Measurements from ENCODE around the gene KCNA4.
"Not testable (repeated sequence)": the region's sequence is repeated elsewhere in the genome, so short reads cannot be mapped to it uniquely, and the experiment has no call there.

The KCNA4 gene

DNA sequence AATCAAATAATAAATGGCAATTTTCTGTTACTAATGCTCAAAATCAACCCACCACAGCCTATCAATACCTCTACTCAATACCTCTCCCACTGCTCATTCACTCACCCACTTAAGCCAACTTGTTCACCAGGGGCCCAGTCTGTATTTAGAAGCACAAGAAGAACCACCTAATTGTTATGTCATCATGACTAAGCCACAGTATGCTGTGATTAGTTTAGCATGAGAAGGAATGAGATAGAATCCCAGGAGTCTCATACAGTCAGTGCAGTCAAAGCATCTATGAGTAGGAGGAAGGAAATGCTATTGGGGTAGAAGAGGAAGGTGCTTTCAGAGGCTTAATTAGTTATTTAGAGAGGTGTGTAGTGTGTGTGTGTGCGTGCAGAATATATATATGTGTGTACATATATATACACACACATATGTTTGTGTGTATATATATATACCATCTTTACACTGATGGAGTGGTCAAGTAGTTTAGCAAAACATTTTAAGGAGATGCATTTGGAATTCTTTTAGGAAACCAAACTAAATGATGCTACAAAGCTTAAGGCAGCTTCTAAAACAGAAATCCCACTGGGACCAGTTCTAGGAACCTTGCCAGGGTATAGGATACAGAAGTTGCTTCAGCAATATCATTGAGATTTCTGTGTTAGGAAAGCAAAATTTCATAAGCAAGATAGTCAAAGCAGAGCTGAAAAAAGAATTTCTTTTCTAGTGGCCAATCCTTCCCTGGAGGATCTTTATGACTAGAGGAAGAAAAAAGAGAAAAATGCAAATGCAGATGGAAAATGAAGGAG lies 27.5 kb downstream of the KCNA4 start:
- TF ChIP-seq, protein P1, sequence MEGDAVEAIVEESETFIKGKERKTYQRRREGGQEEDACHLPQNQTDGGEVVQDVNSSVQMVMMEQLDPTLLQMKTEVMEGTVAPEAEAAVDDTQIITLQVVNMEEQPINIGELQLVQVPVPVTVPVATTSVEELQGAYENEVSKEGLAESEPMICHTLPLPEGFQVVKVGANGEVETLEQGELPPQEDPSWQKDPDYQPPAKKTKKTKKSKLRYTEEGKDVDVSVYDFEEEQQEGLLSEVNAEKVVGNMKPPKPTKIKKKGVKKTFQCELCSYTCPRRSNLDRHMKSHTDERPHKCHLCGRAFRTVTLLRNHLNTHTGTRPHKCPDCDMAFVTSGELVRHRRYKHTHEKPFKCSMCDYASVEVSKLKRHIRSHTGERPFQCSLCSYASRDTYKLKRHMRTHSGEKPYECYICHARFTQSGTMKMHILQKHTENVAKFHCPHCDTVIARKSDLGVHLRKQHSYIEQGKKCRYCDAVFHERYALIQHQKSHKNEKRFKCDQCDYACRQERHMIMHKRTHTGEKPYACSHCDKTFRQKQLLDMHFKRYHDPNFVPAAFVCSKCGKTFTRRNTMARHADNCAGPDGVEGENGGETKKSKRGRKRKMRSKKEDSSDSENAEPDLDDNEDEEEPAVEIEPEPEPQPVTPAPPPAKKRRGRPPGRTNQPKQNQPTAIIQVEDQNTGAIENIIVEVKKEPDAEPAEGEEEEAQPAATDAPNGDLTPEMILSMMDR (IDR thresholded peaks at IDR 0.05; ENCODE audit: low read depth, low read length): no peak
- DNase-seq (ENCODE audit: extremely low read depth, low read depth): no peak

DNA sequence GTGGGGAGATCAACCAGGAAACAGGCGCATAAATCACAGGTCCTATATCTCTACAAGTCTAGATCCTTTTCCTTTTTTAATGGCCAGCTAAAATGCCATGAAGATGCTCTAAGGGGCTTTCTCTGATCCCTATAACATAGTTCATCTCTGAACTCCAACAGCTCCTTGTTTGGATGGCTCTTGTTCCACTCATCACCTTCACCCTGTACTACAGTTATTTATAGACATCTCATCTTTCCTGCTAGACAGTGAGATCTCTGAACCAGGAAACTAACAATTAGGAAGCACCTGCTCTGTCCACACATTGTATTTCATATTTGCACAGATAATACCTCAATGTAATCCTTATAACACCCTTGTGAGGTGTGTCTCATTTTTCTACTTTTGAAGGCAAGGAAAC lies 31.6 kb downstream of the KCNA4 start:
- TF ChIP-seq, protein P1 (IDR thresholded peaks at IDR 0.05; ENCODE audit: low read depth, low read length): no peak
- DNase-seq (ENCODE audit: extremely low read depth, low read depth): no peak

DNA sequence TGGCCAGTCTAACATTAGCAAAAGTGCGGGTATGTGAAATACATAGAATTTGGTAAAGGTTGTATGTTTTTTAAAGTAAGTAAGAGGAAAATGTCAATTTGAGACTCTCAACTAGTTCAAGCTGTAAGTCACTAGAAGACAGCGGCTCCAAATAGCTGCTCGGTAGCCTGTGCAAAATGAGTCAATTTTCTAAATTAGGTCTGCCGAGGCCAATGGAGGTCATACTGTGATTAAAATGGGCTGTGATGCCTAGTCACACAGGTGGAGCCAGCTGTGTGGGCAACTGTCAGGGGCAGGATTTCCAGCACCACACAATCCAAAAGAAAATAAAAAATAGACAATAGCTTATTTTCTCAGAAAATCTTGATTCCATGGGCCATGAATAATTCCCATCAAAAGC lies 32.3 kb downstream of the KCNA4 start:
- DNase-seq (ENCODE audit: extremely low read depth, low read depth): no peak
- TF ChIP-seq, protein P1 (IDR thresholded peaks at IDR 0.05; ENCODE audit: low read depth, low read length): no peak

DNA sequence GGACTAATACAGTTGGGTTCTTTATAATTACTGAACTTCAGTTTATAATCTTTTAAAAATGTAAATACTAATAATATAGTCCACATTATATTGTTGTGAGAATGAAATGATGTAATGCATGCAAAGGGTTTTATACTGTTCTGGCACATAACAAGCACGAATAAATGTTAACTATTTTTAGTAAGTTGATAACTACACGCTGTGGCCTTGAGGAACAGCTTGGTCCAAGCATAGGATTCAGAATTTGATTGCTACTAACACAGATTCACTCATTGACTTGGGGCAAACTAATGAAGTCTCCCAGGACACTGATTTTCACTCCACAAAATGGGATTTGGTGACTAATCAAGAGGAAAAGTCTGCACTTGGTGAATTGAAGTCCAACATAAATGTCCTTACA lies 38.3 kb downstream of the KCNA4 start:
- TF ChIP-seq, protein P1 (IDR thresholded peaks at IDR 0.05; ENCODE audit: low read depth, low read length): no peak
- DNase-seq (ENCODE audit: extremely low read depth, low read depth): no peak

DNA sequence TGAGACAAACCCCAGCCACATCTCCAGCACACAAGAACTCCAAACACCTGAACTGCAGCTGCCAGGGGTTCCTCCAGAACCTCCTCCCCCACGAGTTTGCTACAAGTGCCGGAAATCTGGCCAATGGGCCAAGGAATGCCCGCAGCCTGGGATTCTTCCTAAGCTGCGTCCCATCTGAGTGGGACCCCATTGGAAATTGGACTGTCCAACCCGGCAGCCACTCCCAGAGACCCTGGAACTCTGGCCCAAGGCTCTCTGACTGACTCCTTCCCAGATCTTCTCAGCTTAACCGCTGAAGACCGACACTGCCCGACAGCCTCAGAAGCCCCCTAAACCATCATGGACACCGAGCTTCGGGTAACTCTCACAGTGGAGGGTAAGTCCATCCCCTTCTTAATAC lies 41.2 kb downstream of the KCNA4 start:
- not testable (repeated sequence) for DNase-seq (ENCODE audit: extremely low read depth, low read depth)

DNA sequence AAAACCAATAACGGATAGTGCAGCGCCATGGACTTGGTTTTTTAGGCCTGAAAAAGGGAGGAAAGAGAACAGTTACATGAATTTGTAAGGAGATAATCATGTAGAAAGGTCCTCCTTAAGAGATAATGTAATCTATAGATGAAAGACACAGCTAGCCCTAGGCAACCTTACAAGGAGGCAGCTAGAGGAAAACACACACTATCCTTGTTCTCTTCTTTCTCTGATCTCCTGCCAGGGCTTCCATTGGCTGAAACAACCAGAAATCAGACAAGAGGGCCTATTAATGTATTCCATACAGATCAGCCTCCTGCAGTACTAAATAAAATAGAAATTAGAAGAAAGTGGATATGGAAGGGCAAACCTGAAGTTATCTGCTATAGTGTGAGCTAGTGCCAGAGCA lies 53.0 kb downstream of the KCNA4 start:
- TF ChIP-seq, protein P1 (IDR thresholded peaks at IDR 0.05; ENCODE audit: low read depth, low read length): no peak
- no peak for DNase-seq (ENCODE audit: extremely low read depth, low read depth)

DNA sequence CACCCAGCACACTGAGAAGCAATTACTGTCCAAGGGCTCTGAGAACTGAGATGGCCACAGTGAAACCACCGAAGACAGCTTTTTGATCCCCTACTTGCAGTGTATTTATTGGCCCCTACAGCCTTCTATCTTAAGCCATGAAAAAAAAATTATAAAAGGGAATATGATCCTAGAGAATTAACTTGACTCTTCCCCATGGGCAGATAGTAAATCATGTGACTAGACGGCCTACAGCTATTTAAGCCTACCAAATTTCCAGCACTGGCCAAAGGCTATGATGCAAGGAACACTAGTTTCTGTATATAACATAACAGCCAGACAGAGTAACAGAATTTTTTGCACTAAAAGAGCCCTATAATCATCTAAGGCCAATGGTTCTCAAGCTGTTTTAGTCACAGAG lies 53.8 kb downstream of the KCNA4 start:
- TF ChIP-seq, protein P1 (IDR thresholded peaks at IDR 0.05; ENCODE audit: low read depth, low read length): no peak
- DNase-seq (ENCODE audit: extremely low read depth, low read depth): no peak

DNA sequence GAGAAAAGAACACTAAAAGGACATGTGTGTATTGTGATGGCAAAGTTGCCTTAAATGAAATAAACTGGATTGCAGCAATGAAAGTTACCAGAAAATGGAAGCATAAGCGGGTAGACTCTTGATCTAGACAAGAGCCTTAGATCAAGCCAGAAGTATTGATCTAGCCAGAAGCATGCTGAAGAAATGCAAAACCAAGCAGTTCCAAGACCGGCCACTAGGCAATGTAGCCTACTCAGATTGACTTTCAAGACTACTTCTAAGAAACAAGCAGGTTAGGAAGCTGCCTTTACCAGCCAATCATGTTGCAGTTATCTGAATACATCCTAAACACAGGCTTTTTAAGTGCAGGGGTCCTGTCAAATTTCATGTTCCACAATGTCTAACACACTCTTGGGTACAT lies 54.6 kb downstream of the KCNA4 start:
- TF ChIP-seq, protein P1 (IDR thresholded peaks at IDR 0.05; ENCODE audit: low read depth, low read length): no peak
- no peak for DNase-seq (ENCODE audit: extremely low read depth, low read depth)

Measured in AG09319 (cell line).